Fibroblast of skin of right biceps (primary cell): ENCODE results near the gene ARGFX.

Experiments
- DNase-seq: peaks from one replicate; pipeline ENCODE4 v3.0.0-alpha.2; 2013

ARGFX gene

GRCh38 chr3:121601212-121601812 lies 33.6 kb downstream of the ARGFX start:
- no peak for DNase-seq

- DNase-seq = no peak
Observed at GRCh38 chr3:121604759-121605158, 37.0 kb downstream of the ARGFX start.

- DNase-seq = no peak
Observed at GRCh38 chr3:121606106-121606505, 38.4 kb downstream of the ARGFX start.
